Immature natural killer cell (primary cell): Measurements from ENCODE around the gene HPCA. TPM values are rescaled to one million over a fixed set of nuclear protein-coding genes. Genes with fewer than 3 reads are reported as not detected.

Source experiments
- DNase-seq, 3 donors: peaks; one replicate each; pipeline ENCODE4 v3.0.0; 2022; ENCODE audit warnings: mixed read lengths in 1 of 3
- H3K27ac Mint-ChIP-seq, 6 donors: one replicate each; pipeline ENCODE4 v1.8.0; 2020; ENCODE audit warnings: mixed read lengths in 6 of 6, mild to moderate bottlenecking in 5 of 6, inconsistent platforms in 4 of 6, moderate library complexity in 3 of 6
- H3K27me3 Mint-ChIP-seq, 3 donors: one replicate each; pipeline ENCODE4 v1.8.0; 2020 to 2021; ENCODE audit warnings: low read depth in 3 of 3, mild to moderate bottlenecking in 3 of 3, mixed read lengths in 3 of 3, moderate library complexity in 3 of 3, inconsistent platforms in 1 of 3
- H3K36me3 Mint-ChIP-seq, 3 donors: one replicate each; pipeline ENCODE4 v1.8.0; 2020; ENCODE audit warnings: mixed read lengths in 3 of 3, inconsistent platforms in 2 of 3, mild to moderate bottlenecking in 2 of 3
- H3K4me1 Mint-ChIP-seq, 2 donors: one replicate each; pipeline ENCODE4 v1.8.0; 2020; ENCODE audit warnings: inconsistent platforms in 2 of 2, mild to moderate bottlenecking in 2 of 2, mixed read lengths in 2 of 2, moderate library complexity in 1 of 2
- H3K4me3 Mint-ChIP-seq, 5 donors: one replicate each; pipeline ENCODE4 v1.8.0; 2020; ENCODE audit warnings: mild to moderate bottlenecking in 5 of 5, mixed read lengths in 5 of 5, inconsistent platforms in 3 of 5, moderate library complexity in 3 of 5
- H3K9me3 Mint-ChIP-seq, 6 donors: one replicate each; pipeline ENCODE4 v1.8.0; 2020; ENCODE audit warnings: mild to moderate bottlenecking in 6 of 6, mixed read lengths in 6 of 6, inconsistent platforms in 4 of 6, moderate library complexity in 3 of 6
- polyA plus RNA-seq, 3 donors: library from polyadenylated mRNA; unstranded; fragments of 300-500 nt; fragmentation: Illumina TruSeq; gene quantifications; one replicate each; pipeline ENCODE4 v1.2.3, GENCODE V29; 2021

HPCA gene
- polyA plus RNA-seq, 3 donors from 2014 or later, result not detected

DNA sequence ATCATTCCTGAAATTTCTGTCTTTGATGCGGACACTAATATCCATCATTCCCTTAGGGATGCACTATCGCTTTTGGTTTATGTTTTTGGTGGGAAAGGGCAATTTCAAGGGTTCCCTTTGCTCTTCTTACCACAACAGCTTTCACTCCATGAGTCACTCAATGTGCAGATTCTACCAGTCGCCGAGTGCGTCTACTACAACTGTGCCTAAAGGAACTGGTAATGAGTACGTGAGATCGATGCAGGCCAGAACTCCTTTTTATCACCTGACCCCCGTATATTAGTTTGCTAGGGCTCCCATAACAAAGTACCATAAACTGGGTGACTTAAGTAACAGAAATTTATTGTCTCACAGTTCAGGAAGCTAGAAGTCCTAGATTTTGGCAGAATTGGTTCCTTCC, 42.4 kb downstream of the HPCA start:
- Mint-ChIP-seq H3K4me3 (no peak overlapping the region), H3K4me1 (peaks cover 13 to 19% of the 10 kb centered on the region in 2 donors), H3K27me3 (peaks cover 9 to 26% (median 18%) of the 10 kb centered on the region in 3 donors), H3K36me3 (no peaks in the 10 kb centered on the region), H3K27ac (no peak overlapping the region), H3K9me3 (no peaks in the 10 kb centered on the region)
- no peak for DNase-seq

- H3K4me3 Mint-ChIP-seq, result no peak overlapping the region
- no peak overlapping the region for H3K27ac Mint-ChIP-seq
- H3K27me3 Mint-ChIP-seq, result peaks cover 5 to 23% (median 20%) of the 10 kb centered on the region in 3 donors
- DNase-seq, result no peak
- no peaks in the 10 kb centered on the region for H3K9me3 Mint-ChIP-seq
- H3K36me3 Mint-ChIP-seq, result no peaks in the 10 kb centered on the region
- peaks cover 12 to 17% of the 10 kb centered on the region in 2 donors for H3K4me1 Mint-ChIP-seq
Observed at GRCh38 chr1:32929366-32929765, 43.1 kb downstream of the HPCA start.

- DNase-seq, result no peak
- Mint-ChIP-seq H3K4me1 (no peaks in the 10 kb centered on the region), H3K4me3 (no peak overlapping the region), H3K36me3 (peaks cover 0 to 5% (median 2%) of the 10 kb centered on the region in 3 donors), H3K27ac (no peak overlapping the region), H3K27me3 (peaks cover 0 to 9% (median 6%) of the 10 kb centered on the region in 3 donors), H3K9me3 (no peaks in the 10 kb centered on the region)
Observed at GRCh38 chr1:32931760-32932159, 45.5 kb downstream of the HPCA start.

- Mint-ChIP-seq H3K9me3 (no peaks in the 10 kb centered on the region), H3K27me3 (peaks cover 0 to 6% (median 2%) of the 10 kb centered on the region in 3 donors), H3K36me3 (peaks cover 4 to 18% (median 14%) of the 10 kb centered on the region in 3 donors), H3K27ac (peak overlapping the region in 3 of 6 donors; percentile 14 to 74 (median 60)), H3K4me3 (no peak overlapping the region), H3K4me1 (no peaks in the 10 kb centered on the region)
- DNase-seq, result no peak
Observed at GRCh38 chr1:32933742-32934322, 47.5 kb downstream of the HPCA start.

GRCh38 chr1:32934535-32934934, 48.2 kb downstream of the HPCA start:
- no peak overlapping the region for H3K4me3 Mint-ChIP-seq
- peaks cover 2 to 4% of the 10 kb centered on the region in 2 donors for H3K4me1 Mint-ChIP-seq
- H3K36me3 Mint-ChIP-seq, result peaks cover 4 to 21% (median 17%) of the 10 kb centered on the region in 3 donors
- H3K9me3 Mint-ChIP-seq, result no peaks in the 10 kb centered on the region
- no peak for DNase-seq
- H3K27ac Mint-ChIP-seq, result no peak overlapping the region
- H3K27me3 Mint-ChIP-seq, result peaks cover 0 to 6% (median 2%) of the 10 kb centered on the region in 3 donors

DNA sequence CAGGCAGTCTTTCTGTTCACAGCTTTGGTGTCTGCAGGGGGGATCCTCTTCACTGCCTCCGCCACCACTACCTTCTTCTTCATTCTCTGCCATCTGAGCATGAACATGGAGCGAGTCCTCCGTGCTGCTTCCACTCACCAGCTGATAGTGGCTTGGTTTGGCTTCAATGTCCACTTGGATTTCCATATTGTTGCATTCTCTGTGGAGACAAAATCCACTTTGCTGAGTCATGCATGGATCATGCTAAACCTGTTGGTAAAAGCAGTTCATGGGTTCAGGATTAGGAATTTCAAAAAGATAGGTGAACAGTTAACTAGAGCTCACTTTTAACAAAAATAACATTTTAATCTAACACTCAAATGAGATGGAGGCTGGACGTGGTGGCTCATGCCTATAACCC, 50.8 kb downstream of the HPCA start:
- Mint-ChIP-seq H3K4me1 (peaks cover 10 to 17% of the 10 kb centered on the region in 2 donors), H3K36me3 (peaks cover 4 to 27% (median 23%) of the 10 kb centered on the region in 3 donors), H3K27me3 (peaks cover 0 to 6% (median 2%) of the 10 kb centered on the region in 3 donors), H3K27ac (no peak overlapping the region), H3K9me3 (no peaks in the 10 kb centered on the region), H3K4me3 (no peak overlapping the region)
- DNase-seq, result no peak

- Mint-ChIP-seq H3K27ac (peak overlapping the region in 5 of 6 donors; percentile 23 to 77 (median 52)), H3K36me3 (peaks cover 15 to 49% (median 34%) of the 10 kb centered on the region in 3 donors), H3K27me3 (peaks cover 0 to 2% (median 2%) of the 10 kb centered on the region in 3 donors), H3K9me3 (no peaks in the 10 kb centered on the region), H3K4me1 (peaks cover 10 to 17% of the 10 kb centered on the region in 2 donors), H3K4me3 (no peak overlapping the region)
- DNase-seq, result no peak
Observed at GRCh38 chr1:32939655-32940371, 53.5 kb downstream of the HPCA start.

- Mint-ChIP-seq H3K9me3 (no peaks in the 10 kb centered on the region), H3K4me1 (peaks cover 10 to 33% of the 10 kb centered on the region in 2 donors), H3K27ac (peak overlapping the region in 2 of 6 donors; percentile 14 to 46), H3K4me3 (no peak overlapping the region), H3K36me3 (peaks cover 24 to 52% (median 24%) of the 10 kb centered on the region in 3 donors), H3K27me3 (peaks cover 0 to 2% (median 0%) of the 10 kb centered on the region in 3 donors)
- DNase-seq, result no peak
Observed at GRCh38 chr1:32944180-32944579, 57.9 kb downstream of the HPCA start.

Other genes starting within 250 kb of the HPCA start
- 10 to 100 TPM; 71.3 to 92.7 (median 92.1) TPM for gene ZBTB8OS, start 235.9 kb upstream of the HPCA start, polyA plus RNA-seq
- 100 to 1,000 TPM; 314 to 568 (median 325) TPM for gene RBBP4, start 235.3 kb upstream of the HPCA start, polyA plus RNA-seq
- not detected for gene SYNC, start 183.7 kb upstream of the HPCA start, polyA plus RNA-seq
- gene YARS1, start 69.1 kb upstream of the HPCA start, polyA plus RNA-seq, result 100 to 1,000 TPM; 103 to 168 (median 129) TPM
- 10 to 100 TPM in 2 of 3 donors, 1 to 10 TPM in 1; 9.9 to 21.4 (median 15.8) TPM for gene S100PBP, start 68.8 kb upstream of the HPCA start, polyA plus RNA-seq
- gene FNDC5, start 15.6 kb upstream of the HPCA start, polyA plus RNA-seq, result not detected
- gene TMEM54, start 14.9 kb downstream of the HPCA start, polyA plus RNA-seq, result not detected
- 1 to 10 TPM; 1.0 to 3.2 (median 2.8) TPM for gene RNF19B, start 78.3 kb downstream of the HPCA start, polyA plus RNA-seq
- 100 to 1,000 TPM; 138 to 174 (median 143) TPM for gene AK2, start 150.4 kb downstream of the HPCA start, polyA plus RNA-seq
- 1 to 10 TPM; 1.6 to 2.9 (median 1.8) TPM for gene AZIN2, start 194.7 kb downstream of the HPCA start, polyA plus RNA-seq